ENCODE measurements around the gene PTGER2.

Gene PTGER2

DNA sequence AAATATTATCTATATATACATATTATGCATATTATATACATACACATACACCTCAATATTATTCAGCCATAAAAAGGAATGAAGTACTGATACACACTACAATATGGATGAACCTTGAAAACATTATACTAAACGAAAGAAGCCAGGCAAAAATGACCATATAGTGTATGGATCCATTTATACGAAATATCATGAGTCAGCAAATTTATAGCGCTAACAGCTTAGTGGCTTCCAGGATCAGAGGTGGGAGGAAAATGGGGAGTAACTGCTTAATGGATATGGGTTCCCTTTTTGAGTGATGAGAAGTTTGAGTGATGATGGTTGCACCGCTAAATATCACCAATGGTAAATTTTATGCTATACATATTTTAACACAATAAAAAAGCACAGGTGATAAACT, 32.7 kb downstream of the PTGER2 start:
- no peak overlapping the region for H3K4me3 ChIP-seq (ENCODE audit: low read length)
- H3K36me3 ChIP-seq (ENCODE audit: control insufficient read depth, insufficient read depth, low read length, severe bottlenecking) = no peaks in the 10 kb centered on the region
- peaks cover 39% of the 10 kb centered on the region for H3K4me1 ChIP-seq (ENCODE audit: control insufficient read depth, insufficient read depth, low read length)
- DNase-seq (ENCODE audit: low read depth) = no peak
- H3K9me3 ChIP-seq (ENCODE audit: control insufficient read depth, low read length) = peaks cover 5% of the 10 kb centered on the region
- no peak overlapping the region for H3K9ac ChIP-seq (ENCODE audit: low read length)
- H3K27me3 ChIP-seq (replicated peaks; ENCODE audit: control insufficient read depth, insufficient read depth, low read length) = no peaks in the 10 kb centered on the region

DNA sequence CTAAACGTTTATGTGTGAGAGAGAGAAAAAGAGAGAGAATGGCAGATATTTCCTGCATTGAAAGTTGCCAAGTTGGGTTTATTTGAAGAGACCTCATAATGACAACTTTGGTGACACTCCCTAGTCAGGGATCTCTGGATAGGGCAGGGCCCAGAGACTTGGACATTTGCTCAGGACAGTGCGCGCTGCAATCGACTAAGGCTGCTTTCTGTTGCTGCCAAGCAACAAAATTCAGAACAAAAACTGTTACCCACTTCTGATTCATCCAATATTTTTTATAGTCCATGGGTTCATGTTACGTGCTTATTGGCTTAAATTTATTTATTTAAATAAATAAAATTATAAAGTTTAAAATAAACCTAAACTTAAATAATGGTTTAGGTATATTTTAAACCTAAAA, 34.2 kb downstream of the PTGER2 start:
- no peak for DNase-seq (ENCODE audit: low read depth)

DNA sequence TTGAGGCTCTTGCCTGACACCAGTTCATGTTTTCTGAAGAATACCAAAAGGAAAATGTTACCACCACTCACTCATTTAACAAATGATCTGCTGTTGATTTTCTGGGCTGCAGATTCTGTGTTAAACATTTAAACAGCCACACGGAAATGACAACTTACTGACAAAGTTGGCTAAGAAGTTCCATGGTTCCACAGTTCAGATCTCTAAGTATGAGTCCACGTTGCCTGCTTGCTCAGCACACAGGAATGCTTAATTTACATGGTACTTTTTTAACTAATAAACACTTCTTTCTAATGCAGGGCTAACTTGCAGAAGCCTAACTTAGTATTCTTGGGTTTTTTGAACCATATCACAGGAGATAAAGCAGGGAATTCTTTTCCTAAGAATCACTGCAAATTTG, 34.7 kb downstream of the PTGER2 start:
- H3K9ac ChIP-seq (ENCODE audit: low read length) = no peak overlapping the region
- peak; percentile 59 for DNase-seq (ENCODE audit: low read depth)
- H3K4me1 ChIP-seq (ENCODE audit: control insufficient read depth, insufficient read depth, low read length) = peaks cover 44% of the 10 kb centered on the region
- H3K27me3 ChIP-seq (replicated peaks; ENCODE audit: control insufficient read depth, insufficient read depth, low read length) = no peaks in the 10 kb centered on the region
- H3K4me3 ChIP-seq (ENCODE audit: low read length) = no peak overlapping the region
- no peaks in the 10 kb centered on the region for H3K36me3 ChIP-seq (ENCODE audit: control insufficient read depth, insufficient read depth, low read length, severe bottlenecking)
- peaks cover 5% of the 10 kb centered on the region for H3K9me3 ChIP-seq (ENCODE audit: control insufficient read depth, low read length)

More for the DNA sequence above, 34.2 kb downstream of the PTGER2 start:
- Histone ChIP-seq H3K9ac (ENCODE audit: low read length) (no peak overlapping the region), H3K36me3 (ENCODE audit: control insufficient read depth, insufficient read depth, low read length, severe bottlenecking) (no peaks in the 10 kb centered on the region), H3K9me3 (ENCODE audit: control insufficient read depth, low read length) (peaks cover 5% of the 10 kb centered on the region), H3K27me3 (replicated peaks; ENCODE audit: control insufficient read depth, insufficient read depth, low read length) (no peaks in the 10 kb centered on the region), H3K4me1 (ENCODE audit: control insufficient read depth, insufficient read depth, low read length) (peaks cover 44% of the 10 kb centered on the region), H3K4me3 (ENCODE audit: low read length) (no peak overlapping the region)

DNA sequence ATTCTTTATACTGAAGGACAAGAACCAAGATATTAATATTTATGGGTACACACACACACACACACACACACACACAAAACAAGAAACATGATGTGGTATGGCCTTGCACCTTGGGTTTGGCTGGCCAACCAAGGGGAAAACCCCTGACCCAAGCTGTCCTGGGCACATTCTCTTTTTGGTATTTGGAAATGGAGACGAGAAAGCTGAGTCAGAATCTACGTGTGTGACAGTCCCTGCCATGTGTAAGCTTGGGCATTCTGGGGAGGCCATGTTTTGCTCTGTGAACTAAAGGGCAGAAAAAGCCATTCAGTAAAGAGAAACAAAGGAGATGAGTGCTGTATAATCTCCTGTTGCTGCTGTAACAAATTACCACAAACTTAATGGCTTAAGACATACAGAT, 35.6 kb downstream of the PTGER2 start:
- no peaks in the 10 kb centered on the region for H3K36me3 ChIP-seq (ENCODE audit: control insufficient read depth, insufficient read depth, low read length, severe bottlenecking)
- no peak overlapping the region for H3K4me3 ChIP-seq (ENCODE audit: low read length)
- peaks cover 53% of the 10 kb centered on the region for H3K4me1 ChIP-seq (ENCODE audit: control insufficient read depth, insufficient read depth, low read length)
- no peak for DNase-seq (ENCODE audit: low read depth)
- peaks cover 5% of the 10 kb centered on the region for H3K9me3 ChIP-seq (ENCODE audit: control insufficient read depth, low read length)
- H3K9ac ChIP-seq (ENCODE audit: low read length) = no peak overlapping the region
- H3K27me3 ChIP-seq (replicated peaks; ENCODE audit: control insufficient read depth, insufficient read depth, low read length) = no peaks in the 10 kb centered on the region

DNA sequence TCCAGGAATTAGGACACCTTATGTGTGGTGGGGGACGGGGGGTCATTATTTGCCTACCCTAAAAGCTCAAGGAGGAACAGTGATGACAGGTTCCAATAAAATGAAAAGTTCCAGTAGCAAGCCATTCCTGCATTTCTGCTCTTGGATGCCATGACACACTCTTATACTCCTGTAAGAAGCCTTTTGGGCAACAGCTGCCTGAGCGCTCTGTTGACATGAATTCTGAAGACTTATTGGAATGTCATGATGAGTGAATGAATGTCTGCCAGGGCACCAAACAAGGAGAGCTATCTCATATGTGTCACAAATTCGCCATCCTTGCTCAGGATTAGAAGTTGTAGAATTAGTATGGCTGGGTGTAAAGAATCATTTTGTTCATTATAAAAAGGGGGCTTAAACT, 36.3 kb downstream of the PTGER2 start:
- Histone ChIP-seq H3K9me3 (ENCODE audit: control insufficient read depth, low read length) (peaks cover 5% of the 10 kb centered on the region), H3K9ac (ENCODE audit: low read length) (no peak overlapping the region), H3K27me3 (replicated peaks; ENCODE audit: control insufficient read depth, insufficient read depth, low read length) (no peaks in the 10 kb centered on the region), H3K36me3 (ENCODE audit: control insufficient read depth, insufficient read depth, low read length, severe bottlenecking) (no peaks in the 10 kb centered on the region), H3K4me3 (ENCODE audit: low read length) (no peak overlapping the region), H3K4me1 (ENCODE audit: control insufficient read depth, insufficient read depth, low read length) (peaks cover 60% of the 10 kb centered on the region)
- DNase-seq (ENCODE audit: low read depth) = no peak

DNA sequence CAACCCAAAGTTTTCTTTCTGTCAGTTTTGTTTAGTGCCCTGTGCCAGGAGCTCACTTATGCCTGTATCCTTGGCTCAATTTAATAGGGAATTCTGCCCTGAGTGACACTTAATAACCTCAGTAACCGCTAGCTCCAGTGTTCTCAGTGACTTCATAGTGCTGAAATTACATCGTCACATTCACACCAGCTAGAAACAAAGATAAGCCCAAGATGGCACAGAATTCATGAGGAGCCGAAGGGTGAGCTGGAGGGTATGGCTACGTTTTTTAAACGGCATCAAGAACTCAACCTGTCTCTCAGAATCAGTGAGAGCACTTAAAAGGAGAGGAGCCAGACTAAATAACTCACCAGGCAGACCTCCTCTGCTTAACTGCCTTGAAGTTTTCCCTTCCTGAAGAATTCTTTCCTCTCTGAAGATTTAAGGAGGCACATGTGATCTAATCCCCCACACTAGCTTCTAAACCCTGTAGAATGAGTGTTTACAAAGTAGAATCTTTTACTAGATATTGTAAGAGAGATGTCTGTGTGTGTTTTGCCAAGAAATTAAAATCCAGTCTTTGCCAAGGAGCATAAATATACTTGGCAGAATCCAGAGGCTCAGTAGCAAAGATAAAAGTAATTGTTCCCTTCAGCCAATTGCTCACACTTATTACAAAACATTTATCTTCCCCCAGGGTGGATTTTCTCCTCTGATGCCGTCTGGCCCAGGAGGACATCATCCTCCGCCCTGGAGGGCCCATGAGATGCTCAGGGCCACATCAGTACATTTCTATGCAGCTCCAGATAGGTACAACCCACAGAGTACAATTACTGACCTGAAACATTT, 37.3 kb downstream of the PTGER2 start:
- peaks cover 5% of the 10 kb centered on the region for H3K9me3 ChIP-seq (ENCODE audit: control insufficient read depth, low read length)
- peaks cover 66% of the 10 kb centered on the region for H3K4me1 ChIP-seq (ENCODE audit: control insufficient read depth, insufficient read depth, low read length)
- peak; percentile 70 for DNase-seq (ENCODE audit: low read depth)
- no peaks in the 10 kb centered on the region for H3K36me3 ChIP-seq (ENCODE audit: control insufficient read depth, insufficient read depth, low read length, severe bottlenecking)
- no peaks in the 10 kb centered on the region for H3K27me3 ChIP-seq (replicated peaks; ENCODE audit: control insufficient read depth, insufficient read depth, low read length)
- H3K9ac ChIP-seq (ENCODE audit: low read length) = peak overlapping the region; percentile 45
- H3K4me3 ChIP-seq (ENCODE audit: low read length) = peak overlapping the region; percentile 53

DNA sequence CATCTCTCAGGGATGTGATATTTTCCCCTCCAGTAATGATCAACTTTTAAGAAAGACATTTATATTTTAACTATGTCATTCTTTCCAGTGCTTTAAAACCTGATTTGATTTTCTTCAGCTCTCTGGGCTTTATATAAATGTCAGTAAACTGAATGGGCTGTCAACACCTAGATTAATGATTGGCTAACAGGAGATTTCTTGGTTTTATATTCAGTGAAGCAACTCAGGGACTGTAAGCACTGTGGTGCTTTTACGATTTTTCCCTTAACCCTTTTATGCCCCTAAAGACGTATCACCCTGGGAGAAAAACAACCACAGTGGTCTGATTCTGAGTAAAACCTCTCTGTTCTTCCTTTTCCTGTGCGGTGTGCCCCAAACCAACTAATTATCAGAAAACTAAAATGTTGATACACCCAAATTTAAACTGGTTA, 38.0 kb downstream of the PTGER2 start:
- DNase-seq (ENCODE audit: low read depth) = no peak
- no peaks in the 10 kb centered on the region for H3K27me3 ChIP-seq (replicated peaks; ENCODE audit: control insufficient read depth, insufficient read depth, low read length)
- peaks cover 5% of the 10 kb centered on the region for H3K9me3 ChIP-seq (ENCODE audit: control insufficient read depth, low read length)

DNA sequence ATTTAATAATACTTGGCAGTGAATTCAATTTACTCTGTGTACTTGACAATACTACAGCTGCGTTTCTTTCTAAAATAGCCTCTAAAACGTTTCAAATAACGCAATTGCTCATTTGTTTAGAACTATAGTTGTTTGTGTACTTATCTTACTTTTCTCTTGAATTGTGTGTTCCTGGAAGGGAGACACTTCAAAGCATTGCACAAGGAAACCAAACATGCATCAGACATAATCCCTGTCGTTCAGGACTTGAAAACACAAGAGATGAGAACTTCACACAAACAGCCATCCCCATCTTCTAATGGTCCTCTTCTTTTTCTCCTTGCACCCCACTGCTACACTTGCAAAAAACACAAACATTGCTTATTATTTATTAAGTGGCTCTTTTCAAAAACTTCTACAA, 38.5 kb downstream of the PTGER2 start:
- Histone ChIP-seq H3K9ac (ENCODE audit: low read length) (no peak overlapping the region), H3K36me3 (ENCODE audit: control insufficient read depth, insufficient read depth, low read length, severe bottlenecking) (no peaks in the 10 kb centered on the region), H3K9me3 (ENCODE audit: control insufficient read depth, low read length) (peaks cover 5% of the 10 kb centered on the region), H3K27me3 (replicated peaks; ENCODE audit: control insufficient read depth, insufficient read depth, low read length) (no peaks in the 10 kb centered on the region), H3K4me1 (ENCODE audit: control insufficient read depth, insufficient read depth, low read length) (peaks cover 66% of the 10 kb centered on the region), H3K4me3 (ENCODE audit: low read length) (no peak overlapping the region)
- DNase-seq (ENCODE audit: low read depth) = no peak

More for the DNA sequence above, 38.0 kb downstream of the PTGER2 start:
- Histone ChIP-seq H3K36me3 (ENCODE audit: control insufficient read depth, insufficient read depth, low read length, severe bottlenecking) (no peaks in the 10 kb centered on the region), H3K4me1 (ENCODE audit: control insufficient read depth, insufficient read depth, low read length) (peaks cover 66% of the 10 kb centered on the region), H3K4me3 (ENCODE audit: low read length) (no peak overlapping the region), H3K9ac (ENCODE audit: low read length) (no peak overlapping the region)

DNA sequence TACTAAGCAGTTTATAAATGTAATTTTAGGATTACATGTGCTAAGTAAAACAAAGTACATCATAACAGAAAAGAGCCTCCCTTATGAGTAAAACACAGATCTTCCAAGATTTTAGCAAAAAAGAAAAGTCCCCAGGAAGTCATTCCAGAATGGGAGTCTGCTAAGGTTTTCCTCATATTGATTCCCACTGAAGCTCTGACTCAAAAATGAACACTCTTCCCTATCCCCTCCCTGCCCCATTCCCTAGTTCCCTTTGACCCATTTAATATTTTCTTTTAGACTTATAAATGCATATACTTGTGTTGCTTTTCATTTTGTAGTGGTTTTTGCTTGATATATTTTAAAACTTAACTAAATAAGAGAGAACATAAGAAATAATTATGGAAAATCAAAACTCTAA, 40.1 kb downstream of the PTGER2 start:
- peak overlapping the region; percentile 73 for H3K4me3 ChIP-seq (ENCODE audit: low read length)
- no peaks in the 10 kb centered on the region for H3K27me3 ChIP-seq (replicated peaks; ENCODE audit: control insufficient read depth, insufficient read depth, low read length)
- no peak for DNase-seq (ENCODE audit: low read depth)
- H3K9me3 ChIP-seq (ENCODE audit: control insufficient read depth, low read length) = peaks cover 5% of the 10 kb centered on the region
- H3K4me1 ChIP-seq (ENCODE audit: control insufficient read depth, insufficient read depth, low read length) = peaks cover 53% of the 10 kb centered on the region
- H3K36me3 ChIP-seq (ENCODE audit: control insufficient read depth, insufficient read depth, low read length, severe bottlenecking) = no peaks in the 10 kb centered on the region
- peak overlapping the region; percentile 53 for H3K9ac ChIP-seq (ENCODE audit: low read length)

DNA sequence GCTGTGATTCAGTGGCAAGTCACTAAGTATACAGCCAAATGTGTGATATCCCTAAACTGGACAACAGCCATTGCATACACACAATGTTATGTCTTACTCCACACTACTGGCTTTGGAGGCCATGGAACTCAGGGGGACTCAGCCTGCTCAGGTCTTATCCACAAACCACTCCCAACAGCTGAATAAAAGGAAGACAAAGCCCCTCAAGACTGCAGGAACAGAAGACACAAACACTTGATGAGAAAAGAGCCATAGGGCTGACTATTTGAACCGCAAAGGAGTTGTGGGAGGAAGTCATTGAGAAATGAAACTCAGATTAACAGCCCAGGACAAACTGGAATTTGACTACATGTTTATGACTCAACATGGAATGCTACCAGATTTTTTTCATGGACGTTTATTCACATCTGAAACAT, 40.9 kb downstream of the PTGER2 start:
- Histone ChIP-seq H3K9me3 (ENCODE audit: control insufficient read depth, low read length) (peaks cover 2% of the 10 kb centered on the region), H3K4me1 (ENCODE audit: control insufficient read depth, insufficient read depth, low read length) (peaks cover 52% of the 10 kb centered on the region), H3K9ac (ENCODE audit: low read length) (peak overlapping the region; percentile 53), H3K4me3 (ENCODE audit: low read length) (peak overlapping the region; percentile 73), H3K36me3 (ENCODE audit: control insufficient read depth, insufficient read depth, low read length, severe bottlenecking) (no peaks in the 10 kb centered on the region), H3K27me3 (replicated peaks; ENCODE audit: control insufficient read depth, insufficient read depth, low read length) (no peaks in the 10 kb centered on the region)
- peak; percentile 92 for DNase-seq (ENCODE audit: low read depth)

DNA sequence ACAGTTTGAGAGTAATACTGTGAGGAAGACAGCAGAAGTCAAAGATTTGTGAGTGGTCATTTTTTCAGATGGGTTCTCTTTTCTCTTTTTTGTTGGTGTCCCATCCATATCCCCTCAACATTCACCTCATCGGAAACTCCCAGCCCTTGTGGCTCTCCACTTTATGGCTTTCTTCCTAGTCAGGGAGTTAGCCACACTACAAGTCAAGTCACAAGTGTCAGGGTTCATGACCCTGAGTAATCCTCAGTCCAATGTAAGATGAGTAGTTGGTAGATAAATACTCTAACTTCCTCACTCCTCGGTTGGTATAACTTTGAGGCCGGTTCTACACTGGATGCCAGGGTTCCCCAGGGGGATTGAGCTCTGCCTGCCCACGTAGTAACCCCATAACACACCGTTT, 41.4 kb downstream of the PTGER2 start:
- Histone ChIP-seq H3K4me3 (ENCODE audit: low read length) (peak overlapping the region; percentile 48), H3K9me3 (ENCODE audit: control insufficient read depth, low read length) (no peaks in the 10 kb centered on the region), H3K36me3 (ENCODE audit: control insufficient read depth, insufficient read depth, low read length, severe bottlenecking) (no peaks in the 10 kb centered on the region), H3K9ac (ENCODE audit: low read length) (peak overlapping the region; percentile 40), H3K4me1 (ENCODE audit: control insufficient read depth, insufficient read depth, low read length) (peaks cover 50% of the 10 kb centered on the region), H3K27me3 (replicated peaks; ENCODE audit: control insufficient read depth, insufficient read depth, low read length) (no peaks in the 10 kb centered on the region)
- no peak for DNase-seq (ENCODE audit: low read depth)
